ENCODE measurements around the gene ABHD17A.

GRCh38 chr19:1908364-1908678 is 23.0 kb upstream of the ABHD17A start:
- TF ChIP-seq TEAD4 (IDR thresholded peaks at IDR 0.05; ENCODE audit: low read depth, low read length): no peak
- TF ChIP-seq CTCF (IDR thresholded peaks at IDR 0.05; ENCODE audit: control extremely low read depth in 1 of 3, insufficient read depth in 1 of 3, low read depth in 1 of 3, low read length in 3 of 3): no peak
- TF ChIP-seq TAF1 (IDR thresholded peaks at IDR 0.05; ENCODE audit: low read depth, low read length): no peak
- TF ChIP-seq EP300 (IDR thresholded peaks at IDR 0.05; ENCODE audit: borderline replicate concordance in 1 of 2, low read depth in 2 of 2, low read length in 2 of 2): no peak
- TF ChIP-seq USF2 (IDR thresholded peaks at IDR 0.05; ENCODE audit: low read length): no peak
